RCC 7860 (cell line): ENCODE results near the gene ZFHX3.

Experiments used
- DNase-seq: peaks from one replicate; pipeline ENCODE4 v3.0.0-alpha.2; 2015; ENCODE audit warnings: low spot score
- FAIRE-seq: peaks from 2 replicates; lab custom pipeline; 2012; peaks lifted over from hg19 to GRCh38; lab: Jason Lieb, UNC

ZFHX3 gene

GRCh38 chr16:73057291-73058210 is 9.6 kb upstream of the ZFHX3 start:
- FAIRE-seq (no peak), DNase-seq (no peak)

GRCh38 chr16:73056921-73057290 is 9.0 kb upstream of the ZFHX3 start:
- no peak for DNase-seq
- FAIRE-seq = no peak

GRCh38 chr16:73056448-73056847 is 8.5 kb upstream of the ZFHX3 start:
- FAIRE-seq (no peak), DNase-seq (no peak)

- DNase-seq (peak; percentile 9), FAIRE-seq (peak; percentile 74)
These were observed 7.0 kb upstream of the ZFHX3 start for GRCh38 chr16:73054813-73055482.

GRCh38 chr16:73054498-73054812 is 6.5 kb upstream of the ZFHX3 start:
- FAIRE-seq (no peak), DNase-seq (peak; percentile 49)

GRCh38 chr16:73054125-73054484 is 6.2 kb upstream of the ZFHX3 start:
- DNase-seq = no peak
- FAIRE-seq = no peak

GRCh38 chr16:73053364-73054124 is 5.6 kb upstream of the ZFHX3 start:
- FAIRE-seq = no peak
- peak; percentile 52 for DNase-seq

GRCh38 chr16:73053038-73053363 is 5.1 kb upstream of the ZFHX3 start:
- DNase-seq (no peak), FAIRE-seq (no peak)

GRCh38 chr16:73052576-73052975 is 4.6 kb upstream of the ZFHX3 start:
- DNase-seq (no peak), FAIRE-seq (no peak)

- FAIRE-seq = no peak
These were observed 4.0 kb upstream of the ZFHX3 start for GRCh38 chr16:73051961-73052360.

GRCh38 chr16:73051226-73051625 is 3.3 kb upstream of the ZFHX3 start:
- DNase-seq (no peak), FAIRE-seq (no peak)

More at GRCh38 chr16:73051961-73052360, 4.0 kb upstream of the ZFHX3 start:
- DNase-seq = no peak

- FAIRE-seq (no peak), DNase-seq (no peak)
These were observed 2.5 kb upstream of the ZFHX3 start for GRCh38 chr16:73050201-73051099.

GRCh38 chr16:73049511-73049910 is 1.6 kb upstream of the ZFHX3 start:
- DNase-seq (no peak), FAIRE-seq (no peak)

- DNase-seq (no peak), FAIRE-seq (no peak)
These were observed 1.2 kb upstream of the ZFHX3 start for GRCh38 chr16:73049091-73049490.

- peak; percentile 42 for DNase-seq
- FAIRE-seq = no peak
These were observed 558 bp upstream of the ZFHX3 start for GRCh38 chr16:73048292-73049080.

GRCh38 chr16:73047221-73047535 is 750 bp downstream of the ZFHX3 start:
- DNase-seq (peak; percentile 16), FAIRE-seq (no peak)

GRCh38 chr16:73046849-73047214 is 1.1 kb downstream of the ZFHX3 start:
- FAIRE-seq = no peak
- no peak for DNase-seq

GRCh38 chr16:73046202-73046848 is 1.6 kb downstream of the ZFHX3 start:
- no peak for FAIRE-seq
- no peak for DNase-seq

- DNase-seq (no peak), FAIRE-seq (no peak)
These were observed 4.0 kb downstream of the ZFHX3 start for GRCh38 chr16:73043828-73044467.
